Activated CD4-positive, CD25-positive, alpha-beta regulatory T cell (primary cell): Measurements from ENCODE around the gene CACNA1C.
"Not testable (repeated sequence)": the region's sequence is repeated elsewhere in the genome, so short reads cannot be mapped to it uniquely, and the experiment has no call there.

Experiments
- DNase-seq, 4 experiments: peaks; one replicate each; lab custom pipeline; 2025; lab: John Stamatoyannopoulos, UW

The CACNA1C gene

DNA sequence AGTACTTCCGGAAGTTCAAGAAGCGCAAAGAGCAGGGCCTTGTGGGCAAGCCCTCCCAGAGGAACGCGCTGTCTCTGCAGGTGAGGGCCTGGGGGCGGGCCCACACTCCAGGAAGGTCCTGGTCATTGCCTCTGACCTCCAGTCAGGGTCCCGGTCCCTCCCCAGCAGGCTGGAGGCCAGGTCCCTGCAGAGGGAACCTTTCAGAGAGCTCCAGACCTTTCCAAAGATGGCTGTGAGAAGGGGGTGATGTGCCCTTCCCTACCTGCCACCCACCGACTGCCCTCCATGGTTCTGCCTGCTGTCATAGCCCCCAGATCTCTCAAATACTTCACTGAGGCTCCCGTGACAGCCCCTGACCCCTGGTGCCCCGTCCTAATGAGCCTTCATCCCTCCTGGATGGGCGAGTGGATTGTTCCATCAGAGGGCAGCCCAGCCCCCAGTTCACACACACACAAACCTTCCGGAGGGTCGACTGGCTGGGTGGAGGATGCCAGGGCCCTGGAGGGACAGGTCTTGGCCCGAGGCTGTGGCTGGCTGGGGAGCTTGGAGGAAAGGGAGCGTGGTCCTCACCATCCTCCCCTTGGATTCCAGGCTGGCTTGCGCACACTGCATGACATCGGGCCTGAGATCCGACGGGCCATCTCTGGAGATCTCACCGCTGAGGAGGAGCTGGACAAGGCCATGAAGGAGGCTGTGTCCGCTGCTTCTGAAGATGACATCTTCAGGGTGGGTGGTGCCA, 624.5 kb downstream of the CACNA1C start:
- DNase-seq, result no peak

DNA sequence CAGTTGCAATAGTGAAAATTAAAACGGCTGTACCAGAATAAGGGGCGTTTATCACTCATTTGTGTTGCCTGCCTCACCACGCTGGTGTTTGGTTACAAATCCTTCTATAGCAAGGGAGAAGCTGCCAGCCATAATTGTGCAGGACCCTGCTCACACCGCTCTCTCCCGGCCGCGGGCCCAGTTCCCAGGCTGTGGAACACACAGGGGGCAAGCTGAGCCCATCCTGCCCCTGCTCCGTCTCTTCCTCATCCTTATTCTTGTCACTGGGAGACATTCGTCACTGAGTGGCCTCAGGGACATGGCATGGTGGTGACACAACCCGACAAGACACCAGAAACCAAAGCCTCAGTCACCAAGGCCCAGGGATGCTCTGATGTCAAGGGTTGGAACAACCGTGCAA, 625.6 kb downstream of the CACNA1C start:
- no peak for DNase-seq

DNA sequence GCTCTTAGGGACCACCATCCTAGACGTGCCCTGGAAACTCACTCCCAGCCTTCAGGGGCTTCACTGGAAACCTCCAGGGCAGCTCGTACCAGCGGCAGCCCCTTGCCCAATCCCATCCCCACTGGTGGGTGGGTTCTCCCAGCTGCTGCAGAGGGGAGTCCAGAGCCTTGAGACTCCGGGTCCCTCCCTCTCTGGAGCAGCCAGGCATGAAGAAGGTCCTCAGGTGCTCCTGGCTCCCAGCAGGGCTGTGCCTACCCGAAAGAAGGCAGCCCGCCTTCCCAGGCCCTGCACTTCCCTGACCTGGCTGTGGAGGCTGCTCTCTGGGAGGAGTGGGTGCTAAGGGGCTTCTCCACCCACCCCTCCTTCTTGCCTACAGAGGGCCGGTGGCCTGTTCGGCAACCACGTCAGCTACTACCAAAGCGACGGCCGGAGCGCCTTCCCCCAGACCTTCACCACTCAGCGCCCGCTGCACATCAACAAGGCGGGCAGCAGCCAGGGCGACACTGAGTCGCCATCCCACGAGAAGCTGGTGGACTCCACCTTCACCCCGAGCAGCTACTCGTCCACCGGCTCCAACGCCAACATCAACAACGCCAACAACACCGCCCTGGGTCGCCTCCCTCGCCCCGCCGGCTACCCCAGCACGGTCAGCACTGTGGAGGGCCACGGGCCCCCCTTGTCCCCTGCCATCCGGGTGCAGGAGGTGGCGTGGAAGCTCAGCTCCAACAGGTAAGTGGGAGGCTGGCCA, 626.5 kb downstream of the CACNA1C start:
- DNase-seq, result no peak

DNA sequence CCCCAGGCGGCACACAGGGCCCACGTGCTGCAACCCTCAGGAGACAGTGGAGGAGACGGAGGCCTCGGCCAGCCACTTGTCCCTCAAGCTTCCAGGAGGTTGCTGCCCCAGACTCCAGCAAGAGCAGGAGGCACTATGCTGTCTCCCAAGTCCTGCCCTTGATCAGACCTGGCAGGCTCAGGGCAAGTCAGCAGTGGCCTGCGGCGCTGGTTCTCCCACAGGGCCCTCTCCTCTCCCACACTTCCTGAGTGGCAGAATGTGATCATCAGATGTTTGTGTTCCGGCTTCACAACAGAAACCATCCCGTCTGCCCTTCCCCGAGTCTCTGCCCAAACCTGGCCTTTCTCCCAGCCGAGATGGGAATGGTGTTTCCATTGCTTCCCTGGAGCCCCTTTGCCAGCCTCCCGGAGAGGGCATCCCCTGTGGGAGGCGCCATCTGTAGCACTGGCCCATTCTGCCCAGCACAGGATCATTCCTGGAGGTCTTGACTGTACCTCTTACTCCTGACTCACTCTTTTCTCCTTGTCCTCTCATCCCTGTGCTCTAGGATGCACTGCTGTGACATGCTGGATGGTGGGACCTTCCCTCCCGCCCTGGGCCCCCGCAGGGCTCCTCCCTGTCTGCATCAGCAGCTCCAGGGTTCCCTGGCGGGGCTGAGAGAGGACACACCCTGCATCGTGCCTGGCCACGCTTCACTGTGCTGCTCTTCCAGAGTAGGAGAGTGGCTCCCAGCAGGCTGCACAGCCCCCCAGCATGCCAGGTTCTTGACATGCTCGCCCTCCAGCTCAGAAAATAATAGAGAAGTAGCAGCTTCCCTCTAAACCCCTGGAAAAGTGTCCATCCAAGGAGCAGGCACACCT, 627.3 kb downstream of the CACNA1C start:
- no peak for DNase-seq

DNA sequence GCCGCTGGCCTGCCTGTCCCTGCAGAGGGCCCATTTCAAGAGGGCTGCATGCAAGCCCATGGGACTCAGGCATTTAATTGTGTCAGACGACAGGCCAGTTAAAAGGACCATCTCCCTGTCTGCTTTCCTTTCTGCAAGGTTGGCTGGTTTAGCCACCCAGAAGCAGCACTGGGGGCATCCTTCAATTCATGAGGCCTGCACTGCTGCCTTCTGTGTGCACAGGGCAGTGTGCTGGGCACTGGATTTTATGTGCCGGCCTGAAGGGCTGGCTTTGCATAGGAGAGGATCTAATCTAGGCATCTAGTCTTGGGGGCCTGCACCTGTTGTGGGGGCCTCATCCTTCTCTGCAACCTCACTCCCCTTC, 627.9 kb downstream of the CACNA1C start:
- no peak for DNase-seq

DNA sequence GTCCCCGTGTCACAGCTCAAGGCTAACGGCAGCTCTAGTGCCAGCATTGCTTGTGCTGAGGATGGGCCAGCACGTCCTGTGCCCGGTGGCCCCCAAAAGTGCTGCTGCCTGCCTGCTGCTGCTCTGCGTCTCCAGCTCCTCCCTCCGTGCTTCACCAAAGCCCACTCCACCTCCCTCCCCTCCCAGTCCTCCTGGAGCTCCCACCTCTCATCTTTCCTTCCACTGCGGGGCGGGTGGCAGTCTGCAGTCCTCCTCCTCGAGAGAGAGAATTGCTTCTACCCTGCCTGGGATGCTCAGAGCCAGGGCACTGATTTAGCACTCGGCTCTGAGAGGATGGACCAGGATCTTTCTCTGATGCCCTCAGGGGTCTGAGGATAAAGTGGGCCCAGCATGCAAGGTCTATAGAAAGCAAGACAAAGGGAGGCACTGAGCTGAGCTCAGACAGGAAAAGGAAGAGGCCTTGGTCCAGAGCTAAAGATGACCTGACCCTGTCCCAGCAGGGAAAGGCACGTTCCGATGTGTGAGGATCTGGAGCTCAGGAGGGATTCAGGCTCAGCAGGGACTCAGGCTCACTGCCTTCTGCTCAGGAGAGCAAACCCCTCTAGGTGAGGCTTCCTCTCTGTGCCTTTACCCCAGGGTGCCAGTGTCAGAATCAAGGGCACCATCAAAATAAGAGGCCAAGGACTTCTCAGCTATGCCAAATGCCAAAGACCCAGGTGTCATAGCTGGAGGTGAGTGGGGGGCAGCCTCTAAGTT, 628.8 kb downstream of the CACNA1C start:
- no peak for DNase-seq

DNA sequence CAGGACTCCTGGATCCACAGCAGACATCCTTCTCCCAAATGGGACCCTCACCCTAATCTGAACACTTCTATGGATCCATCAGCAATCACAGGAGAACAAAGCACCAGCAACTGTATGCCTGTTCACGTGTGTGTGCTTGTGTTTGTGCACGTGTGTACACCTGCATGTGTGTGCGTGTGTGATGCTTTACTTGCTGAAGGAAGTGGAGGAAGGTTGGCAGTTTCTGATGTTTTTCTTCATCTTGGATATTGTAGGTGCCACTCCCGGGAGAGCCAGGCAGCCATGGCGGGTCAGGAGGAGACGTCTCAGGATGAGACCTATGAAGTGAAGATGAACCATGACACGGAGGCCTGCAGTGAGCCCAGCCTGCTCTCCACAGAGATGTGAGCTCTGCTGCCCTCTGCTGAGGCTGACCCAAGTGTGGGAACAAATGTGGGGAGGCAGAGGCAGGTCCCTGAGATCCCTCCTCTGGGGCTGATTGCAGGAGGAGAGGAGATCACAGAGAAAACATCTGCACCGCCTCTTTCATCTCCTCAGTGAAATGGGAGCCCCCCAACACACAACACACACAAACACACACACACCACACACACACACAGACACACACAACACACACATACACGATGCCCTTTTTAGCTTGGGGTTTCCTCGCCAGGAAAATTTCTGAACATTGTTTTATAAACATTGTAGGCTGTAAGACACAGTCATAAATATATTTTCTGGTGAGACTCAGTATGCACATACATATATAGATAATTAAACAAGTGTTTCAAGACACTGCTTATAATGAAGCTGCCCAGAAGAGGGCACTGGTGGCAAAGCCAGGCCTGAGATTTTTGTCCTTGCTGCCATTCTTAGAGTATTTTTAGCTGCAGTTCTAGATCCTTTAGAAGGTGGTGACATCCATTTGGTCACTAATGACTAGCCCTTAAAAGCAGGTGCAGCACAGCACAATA, 629.8 kb downstream of the CACNA1C start:
- no peak for DNase-seq

DNA sequence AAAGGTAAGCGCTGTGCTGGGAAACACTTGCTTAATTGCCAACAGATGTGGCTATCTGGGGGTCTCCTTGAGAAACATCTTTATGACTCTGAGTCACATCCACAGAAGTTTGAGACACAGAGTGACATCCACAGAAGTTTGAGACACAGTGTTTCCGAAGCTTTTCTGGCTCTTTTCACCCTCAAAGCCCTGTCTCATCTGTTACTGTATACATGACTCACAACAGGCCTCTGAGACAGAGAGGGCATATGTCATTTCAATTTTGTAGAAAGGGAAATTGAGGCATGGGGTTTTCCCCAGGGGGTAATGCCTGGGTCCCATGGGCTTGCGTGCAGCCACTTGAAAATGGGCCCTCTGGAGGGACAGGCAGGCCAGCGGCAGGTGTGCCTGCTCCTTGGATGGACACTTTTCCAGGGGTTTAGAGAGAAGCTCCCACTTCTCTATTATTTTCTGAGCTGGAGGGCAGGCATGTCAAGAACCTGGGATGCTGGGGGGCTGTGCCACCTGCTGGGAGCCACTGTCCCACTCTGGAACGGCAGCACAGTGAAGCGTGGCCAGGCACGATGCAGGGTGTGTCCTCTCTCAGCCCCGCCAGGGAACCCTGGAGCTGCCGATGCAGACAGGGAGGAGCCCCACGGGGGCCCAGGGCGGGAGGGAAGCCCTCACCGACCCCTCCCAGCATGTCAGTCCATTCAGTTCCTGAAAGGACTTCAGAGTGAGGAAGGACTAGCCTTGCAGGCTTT, 630.7 kb downstream of the CACNA1C start:
- DNase-seq, result no peak

DNA sequence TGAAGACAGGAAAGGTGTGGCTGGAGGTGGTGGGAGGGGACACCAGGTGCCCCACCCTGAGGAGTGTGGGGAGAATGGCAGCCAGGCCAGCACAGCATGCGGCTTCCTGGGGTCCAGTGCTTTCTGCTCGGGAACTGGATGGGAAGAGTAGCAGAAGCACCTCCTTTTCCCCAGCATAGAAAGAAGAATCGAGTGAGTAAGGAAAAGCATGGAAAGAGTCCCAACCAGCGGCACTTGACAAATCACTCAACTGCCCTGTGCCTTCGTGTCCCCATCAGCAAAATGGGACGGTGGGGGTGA, 631.2 kb downstream of the CACNA1C start:
- DNase-seq, result not testable (repeated sequence)

DNA sequence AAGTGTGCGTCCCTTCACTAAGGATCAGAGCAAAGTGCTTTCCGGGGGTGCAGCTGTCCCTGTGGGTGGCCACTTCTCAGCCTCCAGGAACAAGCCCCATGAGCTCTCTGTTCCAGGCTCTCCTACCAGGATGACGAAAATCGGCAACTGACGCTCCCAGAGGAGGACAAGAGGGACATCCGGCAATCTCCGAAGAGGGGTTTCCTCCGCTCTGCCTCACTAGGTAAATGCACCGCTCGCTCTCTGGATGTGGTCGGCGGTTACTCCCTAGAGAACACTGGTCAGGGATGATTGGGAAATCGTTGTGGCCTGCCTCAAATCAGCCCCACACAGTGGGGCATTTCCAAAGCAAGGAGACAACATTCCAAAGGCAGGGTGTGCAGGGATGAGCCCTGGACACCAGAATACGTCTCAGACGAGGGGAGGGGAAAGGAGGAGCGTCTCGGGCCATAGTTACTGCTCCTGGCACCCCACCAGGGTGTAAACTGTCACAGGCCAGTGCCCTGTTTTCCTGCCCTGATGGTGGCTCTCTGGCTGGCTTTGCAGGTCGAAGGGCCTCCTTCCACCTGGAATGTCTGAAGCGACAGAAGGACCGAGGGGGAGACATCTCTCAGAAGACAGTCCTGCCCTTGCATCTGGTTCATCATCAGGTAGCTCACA, 633.0 kb downstream of the CACNA1C start:
- DNase-seq, result not testable (repeated sequence)

DNA sequence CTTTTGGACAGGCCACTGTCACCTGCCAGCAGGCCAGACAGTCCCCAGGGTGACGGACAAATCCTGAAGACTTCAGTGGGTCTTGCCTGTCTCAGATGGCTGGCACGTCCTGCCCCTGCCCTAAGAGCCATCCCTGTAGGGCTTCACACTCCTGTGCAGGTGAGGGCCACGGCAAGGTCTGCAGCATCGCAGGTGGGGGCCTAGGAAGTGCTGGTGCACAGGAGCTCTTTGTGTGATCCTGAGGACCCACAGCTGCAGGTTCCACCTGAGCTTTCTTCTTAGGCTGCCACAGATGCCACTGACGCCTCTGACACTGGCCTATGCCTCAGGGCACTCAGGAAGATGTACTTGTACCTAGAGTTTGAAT, 633.5 kb downstream of the CACNA1C start:
- DNase-seq, result no peak

DNA sequence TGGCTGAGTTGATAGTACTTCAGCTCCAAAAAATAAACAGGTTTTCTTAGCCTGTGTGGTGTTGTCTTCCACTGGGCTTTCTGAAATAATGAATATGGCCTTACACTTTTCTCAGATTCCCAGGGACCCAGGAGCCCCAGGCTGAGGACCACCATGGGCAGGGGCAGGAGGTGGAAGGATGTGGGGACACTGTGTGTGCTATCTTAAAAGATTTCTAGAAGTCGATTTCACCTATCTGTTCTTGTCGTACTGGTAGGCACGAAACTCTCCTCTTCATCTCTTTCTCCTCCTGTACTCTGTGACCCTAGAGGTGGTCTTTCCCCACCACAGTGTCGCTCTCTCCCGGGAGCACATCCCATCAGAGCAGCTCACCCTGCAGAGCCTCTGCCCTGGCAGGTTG, 634.3 kb downstream of the CACNA1C start:
- DNase-seq, result no peak

DNA sequence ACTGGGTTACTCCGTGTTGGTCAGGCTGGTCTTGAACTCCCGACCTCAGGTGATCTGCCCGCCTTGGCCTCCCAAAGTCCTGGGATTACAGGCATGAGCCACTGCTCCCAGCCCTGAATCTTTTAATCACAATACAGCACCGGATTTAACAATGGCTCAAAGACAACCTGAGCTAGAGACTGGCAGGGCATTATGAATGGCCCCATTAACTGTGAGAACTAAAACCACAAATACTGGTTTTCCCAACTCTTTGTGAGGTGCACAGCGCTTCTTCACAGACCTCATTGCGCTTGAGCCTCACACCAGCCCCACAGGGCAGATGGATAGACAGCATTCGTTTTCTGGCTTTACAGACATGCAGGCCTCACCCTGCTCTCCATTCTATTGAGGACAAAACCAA, 634.9 kb downstream of the CACNA1C start:
- no peak for DNase-seq

DNA sequence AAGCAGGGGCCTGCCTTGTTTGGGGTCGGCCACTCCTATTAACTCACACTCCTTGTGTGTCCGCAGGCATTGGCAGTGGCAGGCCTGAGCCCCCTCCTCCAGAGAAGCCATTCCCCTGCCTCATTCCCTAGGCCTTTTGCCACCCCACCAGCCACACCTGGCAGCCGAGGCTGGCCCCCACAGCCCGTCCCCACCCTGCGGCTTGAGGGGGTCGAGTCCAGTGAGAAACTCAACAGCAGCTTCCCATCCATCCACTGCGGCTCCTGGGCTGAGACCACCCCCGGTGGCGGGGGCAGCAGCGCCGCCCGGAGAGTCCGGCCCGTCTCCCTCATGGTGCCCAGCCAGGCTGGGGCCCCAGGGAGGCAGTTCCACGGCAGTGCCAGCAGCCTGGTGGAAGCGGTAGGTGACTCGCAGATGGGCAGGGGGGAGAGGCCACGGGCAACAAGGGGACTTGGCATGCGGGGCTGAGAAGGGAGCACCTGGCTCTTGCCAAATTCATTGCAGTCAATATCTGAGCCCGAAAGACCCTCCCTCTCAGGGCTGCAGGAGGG, 635.7 kb downstream of the CACNA1C start:
- DNase-seq, result no peak

DNA sequence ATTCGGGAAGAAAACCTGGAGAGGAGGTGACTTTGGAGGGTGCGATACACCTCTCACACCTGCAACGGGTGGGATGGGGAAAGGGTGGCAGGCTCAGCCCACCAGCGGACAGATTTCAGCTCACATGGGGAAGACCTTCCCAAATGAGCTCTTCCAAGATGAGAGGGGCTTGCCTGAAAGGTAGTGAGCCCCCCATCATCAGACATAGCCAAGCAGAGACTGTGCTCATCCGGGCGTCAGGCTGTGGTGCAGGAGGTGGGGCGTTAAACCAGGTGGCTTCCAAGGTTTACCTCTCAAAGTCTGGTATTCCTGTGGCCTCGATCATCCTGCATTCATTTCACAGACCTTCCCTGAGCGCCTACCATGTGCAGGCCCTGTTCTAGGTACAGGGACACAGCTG, 636.6 kb downstream of the CACNA1C start:
- no peak for DNase-seq

DNA sequence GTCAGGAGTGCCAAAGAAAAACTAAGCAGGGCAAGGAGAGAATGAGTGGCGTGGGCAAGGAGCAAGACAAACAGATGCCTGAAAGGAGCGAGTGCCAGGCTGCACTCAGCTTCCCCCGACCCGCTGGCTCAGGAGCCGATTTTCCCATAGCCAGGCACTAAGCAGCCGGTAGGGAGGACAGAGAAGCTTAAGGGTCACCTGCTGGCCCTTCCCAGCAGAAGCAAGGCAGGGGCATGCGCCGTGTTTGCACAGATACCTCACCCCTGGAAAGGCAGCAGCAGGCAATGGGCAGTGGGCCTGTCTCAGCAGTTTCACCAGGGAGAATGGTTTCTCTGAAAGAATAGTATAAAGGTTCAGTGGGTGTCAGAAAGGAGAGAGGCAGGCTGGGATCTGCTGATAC, 637.1 kb downstream of the CACNA1C start:
- DNase-seq, result no peak

DNA sequence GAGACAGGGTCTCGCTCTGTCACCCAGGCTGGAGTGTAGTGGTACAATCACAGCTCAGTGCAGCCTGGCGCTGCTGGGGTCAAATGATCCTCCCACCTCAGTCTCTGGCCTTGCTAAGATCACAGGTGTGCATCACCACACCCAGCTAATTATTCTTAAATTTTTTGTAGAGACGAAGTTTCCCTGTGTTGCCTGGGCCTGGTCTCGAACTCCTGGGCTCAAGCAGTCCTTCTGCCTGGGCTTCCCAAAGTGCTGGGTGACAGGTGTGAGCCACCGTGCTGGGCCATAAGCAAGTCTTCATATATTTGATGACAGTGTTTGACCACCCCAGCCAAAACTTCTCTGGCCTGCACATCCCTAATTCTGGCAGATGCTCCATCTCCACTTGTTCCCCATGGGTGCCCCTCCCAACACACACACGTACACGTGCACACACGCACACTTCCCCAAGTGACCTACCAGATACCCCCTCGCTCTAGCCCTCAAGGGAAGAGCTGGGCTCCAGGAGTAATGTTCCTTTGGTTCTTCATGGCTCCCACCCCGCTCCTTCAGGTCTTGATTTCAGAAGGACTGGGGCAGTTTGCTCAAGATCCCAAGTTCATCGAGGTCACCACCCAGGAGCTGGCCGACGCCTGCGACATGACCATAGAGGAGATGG, 637.7 kb downstream of the CACNA1C start:
- DNase-seq, result no peak

DNA sequence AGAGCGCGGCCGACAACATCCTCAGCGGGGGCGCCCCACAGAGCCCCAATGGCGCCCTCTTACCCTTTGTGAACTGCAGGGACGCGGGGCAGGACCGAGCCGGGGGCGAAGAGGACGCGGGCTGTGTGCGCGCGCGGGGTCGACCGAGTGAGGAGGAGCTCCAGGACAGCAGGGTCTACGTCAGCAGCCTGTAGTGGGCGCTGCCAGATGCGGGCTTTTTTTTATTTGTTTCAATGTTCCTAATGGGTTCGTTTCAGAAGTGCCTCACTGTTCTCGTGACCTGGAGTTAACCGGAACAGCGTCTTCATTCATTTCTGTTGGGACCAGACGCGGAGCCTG, 638.2 kb downstream of the CACNA1C start:
- peak in 3 of 4 experiments; percentile 10 to 26 (median 16) for DNase-seq
